C4-2B (cell line): ENCODE data around the gene XPNPEP1.

Experiments
- ZFX ChIP-seq: fragments of 450-650 bp; IDR thresholded peaks from 2 replicates; pipeline ENCODE4 v1.6.1; 2017
- TF ChIP-seq, protein P1 (sequence below): fragments of 450-650 bp; conservative IDR thresholded peaks from 2 replicates; pipeline ENCODE4 v1.5.1; 2017; ENCODE audit warnings: mild to moderate bottlenecking

DNA sequence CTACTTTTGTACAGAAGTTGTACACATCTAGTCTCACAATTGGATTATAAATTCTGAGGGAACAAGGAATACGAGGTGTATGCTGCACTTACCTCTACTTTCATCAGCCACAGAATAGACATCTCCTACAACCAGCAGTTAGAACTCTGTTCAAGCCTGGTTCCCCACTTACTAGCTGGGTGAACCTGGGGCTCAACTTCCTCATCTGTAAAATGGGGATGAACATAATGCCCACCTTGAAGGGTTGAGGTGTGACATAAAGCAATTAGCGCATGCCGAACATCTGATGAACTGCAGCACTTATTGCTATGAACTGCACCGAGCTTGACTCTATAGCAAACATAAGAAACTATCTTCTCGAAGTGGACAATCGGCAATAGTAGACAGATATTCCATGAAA lies 25.3 kb downstream of the XPNPEP1 start:
- TF ChIP-seq, protein P1, sequence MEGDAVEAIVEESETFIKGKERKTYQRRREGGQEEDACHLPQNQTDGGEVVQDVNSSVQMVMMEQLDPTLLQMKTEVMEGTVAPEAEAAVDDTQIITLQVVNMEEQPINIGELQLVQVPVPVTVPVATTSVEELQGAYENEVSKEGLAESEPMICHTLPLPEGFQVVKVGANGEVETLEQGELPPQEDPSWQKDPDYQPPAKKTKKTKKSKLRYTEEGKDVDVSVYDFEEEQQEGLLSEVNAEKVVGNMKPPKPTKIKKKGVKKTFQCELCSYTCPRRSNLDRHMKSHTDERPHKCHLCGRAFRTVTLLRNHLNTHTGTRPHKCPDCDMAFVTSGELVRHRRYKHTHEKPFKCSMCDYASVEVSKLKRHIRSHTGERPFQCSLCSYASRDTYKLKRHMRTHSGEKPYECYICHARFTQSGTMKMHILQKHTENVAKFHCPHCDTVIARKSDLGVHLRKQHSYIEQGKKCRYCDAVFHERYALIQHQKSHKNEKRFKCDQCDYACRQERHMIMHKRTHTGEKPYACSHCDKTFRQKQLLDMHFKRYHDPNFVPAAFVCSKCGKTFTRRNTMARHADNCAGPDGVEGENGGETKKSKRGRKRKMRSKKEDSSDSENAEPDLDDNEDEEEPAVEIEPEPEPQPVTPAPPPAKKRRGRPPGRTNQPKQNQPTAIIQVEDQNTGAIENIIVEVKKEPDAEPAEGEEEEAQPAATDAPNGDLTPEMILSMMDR, result no peak
- no peak for TF ChIP-seq ZFX
